ENCODE measurements around the gene ITGB1BP1.
A peak's percentile ranks its signal among the peaks of the same experiment; 100 is the strongest.

Gene ITGB1BP1, protein sequence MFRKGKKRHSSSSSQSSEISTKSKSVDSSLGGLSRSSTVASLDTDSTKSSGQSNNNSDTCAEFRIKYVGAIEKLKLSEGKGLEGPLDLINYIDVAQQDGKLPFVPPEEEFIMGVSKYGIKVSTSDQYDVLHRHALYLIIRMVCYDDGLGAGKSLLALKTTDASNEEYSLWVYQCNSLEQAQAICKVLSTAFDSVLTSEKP

GRCh38 chr2:9423100-9423921 is at the start of gene ITGB1BP1, which contains the start of gene CPSF3:
Gene ITGB1BP1 (minus strand): TSS chr2:9423528. CDS start chr2:9418697, 4,831 bp downstream.
Gene CPSF3 (plus strand): TSS chr2:9423654. CDS start chr2:9423774, 120 bp downstream.
- peak; percentile 92 for DNase-seq

DNA sequence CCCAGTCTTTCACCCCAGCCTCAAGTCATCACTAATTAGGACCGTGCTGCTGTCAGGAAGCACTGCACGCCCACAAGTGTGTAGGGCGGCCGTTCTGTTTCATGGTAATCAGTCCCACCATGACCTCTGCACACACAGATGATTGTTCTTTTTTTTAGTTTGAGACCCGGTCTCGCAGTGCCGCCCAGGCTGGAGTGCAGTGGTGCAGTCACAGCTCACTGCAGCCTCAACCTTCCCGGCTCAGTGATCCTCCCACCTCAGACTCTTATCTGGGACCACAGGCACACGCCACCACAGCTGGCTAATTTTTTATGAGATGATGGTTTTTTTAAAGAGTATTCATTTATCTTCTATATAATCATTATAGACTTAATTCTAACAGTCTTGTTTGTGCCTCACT is 49.2 kb upstream of the ITGB1BP1 start:
- no peak for DNase-seq

GRCh38 chr2:9471206-9471605 is 47.9 kb upstream of the ITGB1BP1 start:
- DNase-seq = no peak

DNA sequence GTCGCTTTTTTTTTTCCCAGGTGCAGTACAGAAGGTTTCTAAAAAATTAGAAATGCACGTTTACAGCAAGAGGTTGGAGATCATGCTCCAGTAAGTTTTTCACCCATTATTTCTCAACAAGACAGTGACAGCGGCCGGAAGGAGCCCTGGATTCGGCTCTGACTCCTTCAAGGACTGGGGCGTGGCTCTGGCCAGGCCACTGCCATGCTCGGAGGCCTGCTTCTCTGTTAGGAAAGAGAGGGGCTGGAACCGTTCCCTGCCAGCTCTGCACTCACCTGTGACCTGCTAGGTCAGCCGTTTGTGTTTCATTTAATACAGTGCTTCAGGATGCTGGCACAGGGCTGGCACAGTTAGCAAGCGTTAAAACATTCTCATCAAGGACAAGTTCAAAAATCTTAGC is 44.4 kb upstream of the ITGB1BP1 start:
- DNase-seq = no peak

- no peak for DNase-seq
Observed at GRCh38 chr2:9466147-9466683, 42.9 kb upstream of the ITGB1BP1 start.

DNA sequence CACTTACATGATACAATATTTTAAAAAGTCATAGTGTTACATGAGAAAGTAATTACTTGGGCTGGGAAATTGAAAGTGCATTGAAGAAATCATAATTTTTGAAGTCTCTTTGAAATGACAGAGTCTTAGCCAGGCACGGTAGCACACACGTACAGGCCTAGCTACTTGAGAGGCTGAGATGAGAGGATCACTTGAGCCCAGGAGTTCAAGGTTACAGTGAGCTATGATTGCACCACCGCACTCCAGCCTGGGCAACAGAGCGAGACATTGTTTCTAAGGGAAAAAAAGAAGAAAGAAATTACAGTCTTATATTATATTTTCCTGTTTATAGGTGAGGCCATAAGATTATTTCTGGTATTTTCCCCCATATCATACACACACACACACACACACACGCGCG is 41.8 kb upstream of the ITGB1BP1 start:
- no peak for DNase-seq

- DNase-seq = no peak
Observed at GRCh38 chr2:9463698-9464034, 40.3 kb upstream of the ITGB1BP1 start.

DNA sequence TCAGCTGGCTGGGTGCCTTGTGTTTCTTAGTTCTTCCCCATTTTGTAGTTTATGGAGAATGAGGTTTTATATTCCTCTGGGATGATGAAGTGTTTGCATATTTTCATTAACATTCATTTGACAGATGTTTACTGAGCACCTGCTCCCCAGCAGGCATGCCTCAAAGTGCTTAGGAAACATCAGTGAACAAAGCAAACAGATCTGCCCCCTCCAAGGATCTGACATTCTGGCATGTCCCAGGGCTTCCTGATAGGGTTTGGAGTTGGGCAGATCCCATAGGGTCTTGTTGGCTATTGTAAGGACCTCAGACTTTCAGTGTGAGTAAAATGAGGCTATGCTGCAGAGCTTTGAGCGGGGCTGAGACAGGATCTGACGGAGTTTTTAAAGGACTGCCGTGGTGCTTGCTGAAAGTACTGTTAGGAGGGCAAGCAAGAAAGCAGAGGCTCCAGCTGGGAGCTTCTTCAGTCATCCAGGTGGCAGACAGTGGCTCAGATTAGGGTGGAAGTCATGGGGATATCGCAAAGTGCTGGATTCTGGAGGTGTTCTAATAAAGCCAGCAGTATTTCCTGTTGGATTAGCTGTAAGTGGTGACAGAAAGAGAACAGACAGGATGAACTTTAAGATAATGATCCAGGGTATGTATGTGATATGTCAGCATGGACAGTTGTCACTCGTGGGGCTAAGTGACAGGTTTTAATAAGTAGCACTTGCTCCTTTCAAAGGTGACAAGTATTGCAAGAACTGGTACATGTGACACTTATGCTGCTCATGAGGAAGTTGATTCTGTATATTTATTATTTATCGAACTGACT is 39.8 kb upstream of the ITGB1BP1 start:
- no peak for DNase-seq

- no peak for DNase-seq
Observed at GRCh38 chr2:9462313-9462712, 39.0 kb upstream of the ITGB1BP1 start.

- DNase-seq = no peak
Observed at GRCh38 chr2:9461079-9461478, 37.8 kb upstream of the ITGB1BP1 start.

DNA sequence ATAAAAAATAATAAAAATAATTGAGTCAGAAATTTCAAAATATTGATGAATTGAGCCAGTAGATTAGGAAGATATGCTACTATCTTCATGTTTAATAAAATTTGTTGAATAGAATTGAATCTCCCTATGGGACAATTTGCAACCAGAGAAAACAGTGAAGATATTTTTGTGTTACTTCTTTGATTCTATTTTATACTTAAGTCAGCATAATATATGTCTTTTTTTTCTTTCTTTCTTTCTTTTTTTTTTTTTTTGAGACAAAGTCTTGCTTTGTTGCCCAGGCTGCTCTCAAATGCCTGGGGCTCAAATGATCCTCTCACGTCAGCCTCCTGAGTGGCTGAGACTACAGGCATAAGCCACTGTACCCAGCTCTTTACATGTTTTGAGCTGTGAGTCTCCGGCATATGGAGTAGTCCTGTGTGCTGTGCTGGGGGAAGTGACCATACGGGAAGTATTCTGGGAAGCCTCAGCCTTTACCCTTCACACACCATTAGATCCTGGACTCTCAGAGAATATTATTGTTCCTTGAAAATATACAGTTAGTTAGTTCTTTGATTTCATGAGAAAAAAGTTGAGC is 37.2 kb upstream of the ITGB1BP1 start:
- DNase-seq = no peak

DNA sequence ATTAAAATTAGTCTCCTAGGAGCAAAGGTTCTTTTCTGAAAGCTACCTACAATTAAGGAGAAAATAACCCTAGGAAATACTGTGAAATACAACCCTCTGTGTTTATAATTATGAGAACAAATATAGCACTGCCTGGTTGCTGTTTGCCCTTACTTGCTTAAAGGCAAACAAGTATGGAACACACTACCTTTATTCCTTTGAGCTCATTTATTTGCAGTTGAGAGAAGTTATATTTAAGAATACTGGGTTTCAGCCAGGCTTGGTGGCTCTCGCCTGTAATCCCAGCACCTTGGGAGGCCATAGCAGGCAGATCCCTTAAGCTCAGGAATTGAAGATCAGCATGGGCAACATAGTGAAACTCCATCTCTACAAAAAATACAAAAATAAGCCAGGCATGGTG is 27.9 kb upstream of the ITGB1BP1 start:
- no peak for DNase-seq

- DNase-seq = no peak
Observed at GRCh38 chr2:9445089-9445488, 21.8 kb upstream of the ITGB1BP1 start.

- DNase-seq = no peak
Observed at GRCh38 chr2:9443526-9443925, 20.2 kb upstream of the ITGB1BP1 start.

- DNase-seq = no peak
Observed at GRCh38 chr2:9441556-9441955, 18.2 kb upstream of the ITGB1BP1 start.

DNA sequence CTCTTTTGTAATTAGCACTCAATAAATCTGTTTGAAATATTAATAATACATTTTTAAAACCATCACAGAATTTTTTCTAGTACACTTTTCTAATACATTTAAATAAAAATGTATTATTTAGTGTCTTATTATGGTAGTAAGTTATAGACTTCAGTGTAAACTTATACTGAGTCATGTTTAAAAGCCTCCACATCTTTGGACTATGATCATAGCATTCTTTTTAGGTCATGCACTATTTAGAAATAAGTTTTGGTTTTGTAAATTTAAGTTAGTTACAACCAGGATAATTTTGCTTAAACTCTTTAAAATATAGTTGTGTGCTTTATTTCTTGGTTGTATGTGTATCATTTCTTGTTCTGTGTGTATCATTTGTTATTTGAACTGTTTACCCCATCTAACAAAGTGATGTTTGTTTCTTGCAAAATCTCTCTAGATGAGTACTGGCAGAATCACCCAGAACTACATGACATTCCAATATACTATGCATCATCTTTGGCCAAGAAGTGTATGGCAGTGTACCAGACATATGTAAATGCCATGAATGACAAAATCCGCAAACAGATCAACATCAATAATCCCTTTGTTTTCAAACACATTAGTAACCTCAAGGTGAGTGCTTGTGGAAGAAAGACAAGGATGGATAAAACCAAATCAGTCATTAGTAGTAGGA is 16.9 kb upstream of the ITGB1BP1 start:
- no peak for DNase-seq

GRCh38 chr2:9439536-9439935 is 16.2 kb upstream of the ITGB1BP1 start:
- no peak for DNase-seq

DNA sequence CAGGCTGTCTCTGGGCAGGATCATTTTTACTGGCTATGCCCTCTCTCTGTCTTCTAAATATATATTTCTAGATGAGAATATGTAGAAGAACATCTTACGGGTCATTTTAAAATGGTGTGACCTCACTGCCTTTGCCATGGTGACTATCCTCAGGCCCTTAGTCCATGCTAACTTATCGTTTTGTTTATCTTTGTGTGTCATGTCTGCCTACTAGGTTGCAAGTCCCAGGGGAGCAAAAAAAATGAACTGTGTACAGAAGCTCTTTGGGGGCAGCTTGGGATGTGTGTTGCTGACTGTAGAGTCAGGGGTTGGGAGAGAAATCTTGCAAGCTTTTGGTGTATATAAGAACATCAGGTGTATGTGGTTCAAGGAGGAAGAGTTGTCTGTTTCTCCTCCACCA is 11.2 kb upstream of the ITGB1BP1 start:
- no peak for DNase-seq

DNA sequence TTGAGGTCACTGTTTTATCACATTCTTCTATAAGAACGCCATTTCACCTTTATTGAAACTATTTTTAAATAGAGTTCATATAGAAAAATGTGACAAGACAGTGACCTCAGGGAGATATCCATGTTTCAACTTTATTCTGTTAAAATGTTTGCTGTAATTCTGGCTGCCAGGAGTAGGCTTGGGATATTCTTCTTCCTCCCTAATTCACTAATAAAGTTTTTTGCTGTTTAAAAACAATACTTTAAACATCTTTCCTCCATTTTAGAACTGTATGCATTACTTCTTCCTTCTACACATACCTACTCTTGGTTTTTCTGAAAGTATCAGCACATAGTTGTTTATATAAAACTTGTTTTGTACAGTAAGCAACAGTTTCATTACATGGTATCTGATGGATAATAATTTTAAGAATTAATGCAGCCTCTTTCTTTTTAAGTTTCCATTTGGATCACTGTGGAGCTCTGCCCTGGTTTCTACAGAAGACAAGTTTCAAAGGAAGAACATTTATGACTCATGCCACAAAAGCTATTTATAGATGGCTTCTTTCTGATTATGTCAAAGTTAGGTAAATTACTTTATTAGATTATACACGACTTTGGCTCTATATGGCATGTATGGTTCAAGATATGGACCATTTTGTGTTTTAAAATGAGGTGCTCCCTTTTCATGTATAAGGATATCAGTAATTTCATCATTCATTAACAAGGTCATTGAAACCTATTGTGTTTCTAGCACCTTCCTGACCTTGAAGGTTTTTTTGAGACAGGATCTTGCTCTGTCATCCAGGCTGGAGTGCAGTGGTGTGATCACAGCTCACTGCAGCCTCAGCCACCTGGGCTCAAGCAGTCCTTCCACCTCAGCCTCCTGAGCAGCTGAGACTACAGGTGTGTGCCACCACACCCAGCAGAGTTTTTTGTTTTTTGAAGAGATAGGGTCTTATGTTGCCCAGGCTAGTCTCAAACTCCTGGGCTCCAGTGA is 7.3 kb upstream of the ITGB1BP1 start:
- no peak for DNase-seq

DNA sequence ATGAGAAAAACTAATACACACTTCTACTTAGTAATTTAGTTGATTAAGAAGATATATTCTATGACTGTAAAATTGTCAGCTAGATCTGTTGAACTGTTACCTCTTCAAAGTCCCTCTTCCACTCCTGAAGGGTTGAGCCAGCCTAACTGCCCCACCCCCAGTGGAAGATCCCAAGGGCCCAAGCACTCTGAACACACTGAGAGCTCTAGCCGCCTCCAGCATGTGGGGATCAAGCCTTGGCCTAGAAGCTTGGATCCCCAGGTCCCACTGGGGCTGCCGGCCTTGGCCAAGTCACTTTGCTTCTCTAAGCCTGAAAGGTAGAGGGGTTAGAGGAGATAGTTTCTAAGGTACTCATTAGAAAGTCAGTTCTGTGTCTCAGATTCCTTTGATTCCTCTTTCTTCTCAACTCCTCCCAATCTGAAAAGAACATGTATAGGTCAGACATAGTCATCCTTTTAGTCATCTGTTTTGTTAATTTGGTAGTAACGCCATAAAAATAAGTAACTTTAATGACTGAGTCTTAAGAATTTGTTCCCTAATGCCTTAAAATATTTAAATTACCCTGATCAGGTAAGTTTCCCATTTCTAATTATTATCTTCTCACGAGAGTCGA is 5.7 kb upstream of the ITGB1BP1 start:
- DNase-seq = no peak
